GM21515 (cell line): ENCODE results near the gene AGPAT4.
"Not testable (repeated sequence)": the region's sequence is repeated elsewhere in the genome, so short reads cannot be mapped to it uniquely, and the experiment has no call there.

ENCODE experiments used
- ATAC-seq: cut with Tn5 transposase; IDR thresholded peaks from one replicate; pipeline ENCODE4 v1.9.1; 2021; ENCODE audit not compliant: unreplicated experiment

Gene AGPAT4

GRCh38 chr6:161273752-161274487, at the start of gene AGPAT4:
TSS of gene AGPAT4 (minus strand) at chr6:161274061. CDS start at chr6:161232213, 41,848 bp downstream.
- peak; percentile 98 for ATAC-seq

- ATAC-seq = no peak
These were observed 45.4 kb upstream of the AGPAT4 start for GRCh38 chr6:161319231-161319630.

GRCh38 chr6:161318456-161318855, 44.6 kb upstream of the AGPAT4 start:
- ATAC-seq = no peak

- ATAC-seq = no peak
These were observed 42.7 kb upstream of the AGPAT4 start for GRCh38 chr6:161316531-161316930.

GRCh38 chr6:161315246-161315917, 41.5 kb upstream of the AGPAT4 start:
- not testable (repeated sequence) for ATAC-seq

- not testable (repeated sequence) for ATAC-seq
These were observed 40.8 kb upstream of the AGPAT4 start for GRCh38 chr6:161314541-161315245.

GRCh38 chr6:161313940-161314509, 40.2 kb upstream of the AGPAT4 start:
- no peak for ATAC-seq

GRCh38 chr6:161313475-161313874, 39.6 kb upstream of the AGPAT4 start:
- ATAC-seq = not testable (repeated sequence)

- ATAC-seq = not testable (repeated sequence)
These were observed 35.9 kb upstream of the AGPAT4 start for GRCh38 chr6:161309774-161310173.

GRCh38 chr6:161308075-161308655, 34.3 kb upstream of the AGPAT4 start:
- no peak for ATAC-seq

- no peak for ATAC-seq
These were observed 32.0 kb upstream of the AGPAT4 start for GRCh38 chr6:161305860-161306259.

GRCh38 chr6:161303628-161304340, 29.9 kb upstream of the AGPAT4 start:
- ATAC-seq = no peak

GRCh38 chr6:161302949-161303348, 29.1 kb upstream of the AGPAT4 start:
- no peak for ATAC-seq

GRCh38 chr6:161301338-161301737, 27.5 kb upstream of the AGPAT4 start:
- no peak for ATAC-seq

- ATAC-seq = no peak
These were observed 27.0 kb upstream of the AGPAT4 start for GRCh38 chr6:161300823-161301222.

GRCh38 chr6:161299726-161300125, 25.9 kb upstream of the AGPAT4 start:
- ATAC-seq = no peak

GRCh38 chr6:161295784-161296183, 21.9 kb upstream of the AGPAT4 start:
- no peak for ATAC-seq

GRCh38 chr6:161292650-161293281, 18.9 kb upstream of the AGPAT4 start:
- no peak for ATAC-seq

- no peak for ATAC-seq
These were observed 18.3 kb upstream of the AGPAT4 start for GRCh38 chr6:161292145-161292544.

- ATAC-seq = no peak
These were observed 16.9 kb upstream of the AGPAT4 start for GRCh38 chr6:161290751-161291150.
